Osteocyte (in vitro differentiated cells): ENCODE measurements around the gene PER1. TPM values are rescaled to one million over a fixed set of nuclear protein-coding genes. Genes with fewer than 3 reads are reported as not detected.
"Not testable (repeated sequence)": the region's sequence is repeated elsewhere in the genome, so short reads cannot be mapped to it uniquely, and the experiment has no call there.

ENCODE experiments used
- DNase-seq: peaks from one replicate; pipeline ENCODE4 v3.0.0; 2021; ENCODE audit warnings: mixed read lengths; ENCODE audit not compliant: unreplicated experiment; ENCODE audit errors: extremely low spot score
- H3K27ac Mint-ChIP-seq: one replicate; pipeline ENCODE4 v1.8.0; 2021; ENCODE audit warnings: mild to moderate bottlenecking, mixed read lengths; ENCODE audit not compliant: unreplicated experiment
- H3K27me3 Mint-ChIP-seq: one replicate; pipeline ENCODE4 v1.8.0; 2021; ENCODE audit warnings: mixed read lengths; ENCODE audit not compliant: unreplicated experiment
- H3K36me3 Mint-ChIP-seq: one replicate; pipeline ENCODE4 v1.8.0; 2021; ENCODE audit warnings: mixed read lengths; ENCODE audit not compliant: unreplicated experiment
- H3K4me1 Mint-ChIP-seq: one replicate; pipeline ENCODE4 v1.8.0; 2021; ENCODE audit warnings: mixed read lengths; ENCODE audit not compliant: unreplicated experiment
- H3K4me3 Mint-ChIP-seq: one replicate; pipeline ENCODE4 v1.8.0; 2021; ENCODE audit warnings: mild to moderate bottlenecking, moderate library complexity, mixed read lengths; ENCODE audit not compliant: unreplicated experiment
- H3K9me3 Mint-ChIP-seq: one replicate; pipeline ENCODE4 v1.8.0; 2021; ENCODE audit warnings: mixed read lengths; ENCODE audit not compliant: unreplicated experiment
- total RNA-seq: library from RNA; stranded (reverse); gene quantifications from 2 replicates; pipeline ENCODE4 v1.2.1, GENCODE V29; 2021
- TF ChIP-seq, protein P1 (sequence below): fragments of 200-600 bp; sonication (generic); IDR thresholded peaks from 2 replicates; pipeline ENCODE4 v1.5.0; 2021; ENCODE audit warnings: antibody characterized with exemption, mild to moderate bottlenecking, moderate library complexity

Gene PER1
- total RNA-seq, 1 donor from 2014 or later = 173 TPM

- no peak for DNase-seq
- Mint-ChIP-seq H3K36me3 (no peaks in the 10 kb centered on the region), H3K27ac (peak overlapping the region; percentile 97), H3K4me3 (peak overlapping the region; percentile 92), H3K4me1 (peaks cover 41% of the 10 kb centered on the region), H3K27me3 (no peaks in the 10 kb centered on the region), H3K9me3 (no peaks in the 10 kb centered on the region)
- TF ChIP-seq, protein P1, sequence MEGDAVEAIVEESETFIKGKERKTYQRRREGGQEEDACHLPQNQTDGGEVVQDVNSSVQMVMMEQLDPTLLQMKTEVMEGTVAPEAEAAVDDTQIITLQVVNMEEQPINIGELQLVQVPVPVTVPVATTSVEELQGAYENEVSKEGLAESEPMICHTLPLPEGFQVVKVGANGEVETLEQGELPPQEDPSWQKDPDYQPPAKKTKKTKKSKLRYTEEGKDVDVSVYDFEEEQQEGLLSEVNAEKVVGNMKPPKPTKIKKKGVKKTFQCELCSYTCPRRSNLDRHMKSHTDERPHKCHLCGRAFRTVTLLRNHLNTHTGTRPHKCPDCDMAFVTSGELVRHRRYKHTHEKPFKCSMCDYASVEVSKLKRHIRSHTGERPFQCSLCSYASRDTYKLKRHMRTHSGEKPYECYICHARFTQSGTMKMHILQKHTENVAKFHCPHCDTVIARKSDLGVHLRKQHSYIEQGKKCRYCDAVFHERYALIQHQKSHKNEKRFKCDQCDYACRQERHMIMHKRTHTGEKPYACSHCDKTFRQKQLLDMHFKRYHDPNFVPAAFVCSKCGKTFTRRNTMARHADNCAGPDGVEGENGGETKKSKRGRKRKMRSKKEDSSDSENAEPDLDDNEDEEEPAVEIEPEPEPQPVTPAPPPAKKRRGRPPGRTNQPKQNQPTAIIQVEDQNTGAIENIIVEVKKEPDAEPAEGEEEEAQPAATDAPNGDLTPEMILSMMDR = no peak
Observed at GRCh38 chr17:8175795-8176196, 23.6 kb upstream of the PER1 start.

- no peak for DNase-seq
- peaks cover 41% of the 10 kb centered on the region for H3K4me1 Mint-ChIP-seq
- TF ChIP-seq, protein P1 = no peak
- peak overlapping the region; percentile 85 for H3K4me3 Mint-ChIP-seq
- no peaks in the 10 kb centered on the region for H3K27me3 Mint-ChIP-seq
- H3K9me3 Mint-ChIP-seq = no peaks in the 10 kb centered on the region
- peak overlapping the region; percentile 100 for H3K27ac Mint-ChIP-seq
- no peaks in the 10 kb centered on the region for H3K36me3 Mint-ChIP-seq
Observed at GRCh38 chr17:8173871-8174322, 21.7 kb upstream of the PER1 start.

GRCh38 chr17:8173056-8173870, 21.1 kb upstream of the PER1 start:
- no peaks in the 10 kb centered on the region for H3K36me3 Mint-ChIP-seq
- DNase-seq = no peak
- TF ChIP-seq, protein P1 = no peak
- H3K27me3 Mint-ChIP-seq = no peaks in the 10 kb centered on the region
- H3K4me1 Mint-ChIP-seq = peaks cover 41% of the 10 kb centered on the region
- peak overlapping the region; percentile 100 for H3K27ac Mint-ChIP-seq
- H3K4me3 Mint-ChIP-seq = peak overlapping the region; percentile 85
- no peaks in the 10 kb centered on the region for H3K9me3 Mint-ChIP-seq

DNA sequence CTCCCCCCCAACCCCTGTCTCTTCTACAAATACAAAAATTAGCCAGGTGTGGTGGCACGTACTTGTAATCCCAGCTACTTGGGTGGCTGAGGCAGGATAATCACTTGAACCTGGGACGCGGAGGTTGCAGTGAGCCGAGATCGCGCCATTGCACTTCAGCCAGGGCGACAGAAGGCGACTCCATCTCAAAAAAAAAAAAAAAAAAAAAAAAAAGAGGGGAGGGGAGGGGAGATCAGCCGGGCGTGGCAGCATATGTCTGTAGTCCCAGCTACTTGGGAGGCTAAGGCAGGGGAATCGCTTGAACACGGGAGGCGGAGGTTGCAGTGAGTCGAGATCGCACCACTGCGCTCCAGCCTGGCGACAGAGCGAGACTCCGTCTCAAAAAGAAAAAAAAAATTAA, 18.0 kb upstream of the PER1 start:
- H3K36me3 Mint-ChIP-seq, H3K27ac Mint-ChIP-seq, H3K9me3 Mint-ChIP-seq, H3K4me3 Mint-ChIP-seq, H3K27me3 Mint-ChIP-seq, DNase-seq: not testable (repeated sequence)
- peaks cover 21% of the 10 kb centered on the region for H3K4me1 Mint-ChIP-seq

GRCh38 chr17:8167526-8167925, 15.3 kb upstream of the PER1 start:
- Mint-ChIP-seq H3K36me3 (no peaks in the 10 kb centered on the region), H3K27me3 (no peaks in the 10 kb centered on the region), H3K9me3 (no peaks in the 10 kb centered on the region), H3K4me3 (no peak overlapping the region), H3K4me1 (peaks cover 23% of the 10 kb centered on the region), H3K27ac (no peak overlapping the region)
- no peak for DNase-seq
- TF ChIP-seq, protein P1 = no peak
